ENCODE measurements around the gene SLC37A2. TPM values are rescaled to one million over a fixed set of nuclear protein-coding genes. Genes with fewer than 3 reads are reported as not detected.

Gene SLC37A2
- total RNA-seq, 2 experiments from 2014 or later = 0.41 to 0.76 TPM

DNA sequence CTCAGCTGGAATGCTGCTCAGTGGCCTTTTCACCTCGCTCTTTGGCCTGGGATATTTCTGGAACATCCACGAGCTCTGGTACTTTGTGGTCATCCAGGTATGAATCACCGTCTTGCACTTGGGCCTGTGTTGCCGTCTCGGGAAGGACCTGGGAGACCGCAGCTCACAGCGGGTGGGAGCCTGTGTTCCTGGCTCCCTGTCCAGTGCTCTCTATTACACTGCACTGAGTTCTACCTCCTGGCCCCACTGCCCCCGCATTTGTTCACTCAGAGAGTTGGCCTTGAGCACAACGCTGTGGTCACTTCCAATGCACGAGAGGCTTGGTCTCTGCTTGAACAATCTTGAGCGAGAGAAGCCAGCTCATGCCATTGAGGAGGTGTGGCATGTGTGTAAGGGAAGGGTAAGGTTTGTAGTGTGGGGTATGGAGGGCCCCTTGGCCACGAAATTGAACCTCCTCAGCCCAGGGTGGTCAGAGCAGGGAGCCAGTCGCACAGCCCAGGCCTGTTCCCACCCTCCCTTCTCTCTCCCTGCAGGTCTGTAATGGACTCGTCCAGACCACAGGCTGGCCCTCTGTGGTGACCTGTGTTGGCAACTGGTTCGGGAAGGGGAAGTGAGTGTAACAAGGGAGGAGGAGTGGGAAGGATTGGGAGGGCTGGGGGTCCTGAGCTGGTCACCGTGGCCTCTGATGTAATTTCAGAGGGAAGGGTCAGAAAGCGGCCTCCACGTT is 16.2 kb downstream of the SLC37A2 start:
- no peaks in the 10 kb centered on the region for H3K36me3 Mint-ChIP-seq (ENCODE audit: low read depth)
- no peaks in the 10 kb centered on the region for H3K4me1 Mint-ChIP-seq
- ChIA-PET POLR2A (no interaction called here), CTCF (no interaction called here)
- H3K27ac Mint-ChIP-seq = no peak overlapping the region
- ATAC-seq = no peak
- no peak for DNase-seq
- H3K27me3 Mint-ChIP-seq = peaks cover 3% of the 10 kb centered on the region
- no peaks in the 10 kb centered on the region for H3K9me3 Mint-ChIP-seq (ENCODE audit: low read depth)
- intact Hi-C loops (cut with DNase I, micrococcal nuclease) = no loop called here
- H3K4me3 Mint-ChIP-seq = no peak overlapping the region

DNA sequence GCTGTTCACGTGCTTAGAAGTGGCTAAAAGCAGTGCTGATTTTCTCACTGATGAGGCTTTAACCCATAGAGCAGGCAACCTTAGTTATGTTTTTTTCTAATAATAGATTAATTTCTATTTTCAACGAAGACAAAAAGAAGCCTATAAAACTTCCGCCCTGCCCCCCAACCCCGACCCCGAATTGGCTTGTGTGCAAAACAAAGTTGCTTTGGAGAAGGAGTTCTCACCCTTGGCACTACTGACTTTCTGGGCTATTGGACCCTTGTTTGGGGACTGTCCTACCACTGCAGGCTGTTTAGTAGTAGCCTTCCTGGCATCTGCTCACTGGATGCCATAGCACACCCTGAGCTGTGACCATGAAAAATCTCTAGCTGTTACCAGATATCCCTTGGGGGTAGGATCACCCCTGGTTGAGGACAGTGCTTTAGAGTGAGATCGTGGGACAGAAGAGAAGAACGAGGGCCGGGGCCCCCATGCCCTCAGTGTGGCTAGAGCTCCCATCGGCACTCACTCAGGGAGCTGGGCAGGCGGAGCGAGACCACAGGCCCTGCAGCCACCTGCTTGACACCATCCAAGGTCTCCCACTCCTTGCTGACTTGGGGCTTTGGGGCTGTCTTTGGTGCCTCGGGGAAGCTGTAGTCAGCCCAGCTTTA is 16.9 kb downstream of the SLC37A2 start:
- ChIA-PET POLR2A (no interaction called here), CTCF (no interaction called here)
- intact Hi-C loops (cut with DNase I, micrococcal nuclease) = no loop called here
- no peaks in the 10 kb centered on the region for H3K9me3 Mint-ChIP-seq (ENCODE audit: low read depth)
- peaks cover 3% of the 10 kb centered on the region for H3K27me3 Mint-ChIP-seq
- ATAC-seq (no peak), DNase-seq (no peak)
- no peaks in the 10 kb centered on the region for H3K4me1 Mint-ChIP-seq
- H3K4me3 Mint-ChIP-seq = no peak overlapping the region
- H3K36me3 Mint-ChIP-seq (ENCODE audit: low read depth) = no peaks in the 10 kb centered on the region
- no peak overlapping the region for H3K27ac Mint-ChIP-seq

DNA sequence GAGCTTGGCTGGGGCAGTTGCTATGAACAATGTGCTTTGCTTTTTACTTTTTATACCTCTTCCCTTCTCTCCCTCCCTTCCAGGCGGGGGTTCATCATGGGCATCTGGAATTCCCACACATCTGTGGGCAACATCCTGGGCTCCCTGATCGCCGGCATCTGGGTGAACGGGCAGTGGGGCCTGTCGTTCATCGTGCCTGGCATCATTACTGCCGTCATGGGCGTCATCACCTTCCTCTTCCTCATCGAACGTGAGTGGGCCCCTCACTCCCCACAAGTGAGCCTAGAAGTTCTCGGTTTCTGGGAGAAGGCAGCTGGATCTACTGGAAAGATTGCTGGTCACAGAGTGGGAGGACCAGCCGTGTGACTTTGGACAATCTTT is 17.4 kb downstream of the SLC37A2 start:
- H3K36me3 Mint-ChIP-seq (ENCODE audit: low read depth) = no peaks in the 10 kb centered on the region
- no peaks in the 10 kb centered on the region for H3K9me3 Mint-ChIP-seq (ENCODE audit: low read depth)
- DNase-seq = no peak
- H3K4me1 Mint-ChIP-seq = no peaks in the 10 kb centered on the region
- no peak overlapping the region for H3K27ac Mint-ChIP-seq
- H3K27me3 Mint-ChIP-seq = peaks cover 3% of the 10 kb centered on the region
- ATAC-seq = no peak
- no peak overlapping the region for H3K4me3 Mint-ChIP-seq
- POLR2A ChIA-PET = no interaction called here
- CTCF ChIA-PET = interaction anchor here (0.8 kb wide), 1 partner anchor 61 kb away, joined by 3 read pairs; no protein-coding TSS in a partner anchor
- intact Hi-C loops (cut with DNase I, micrococcal nuclease) = no loop called here

DNA sequence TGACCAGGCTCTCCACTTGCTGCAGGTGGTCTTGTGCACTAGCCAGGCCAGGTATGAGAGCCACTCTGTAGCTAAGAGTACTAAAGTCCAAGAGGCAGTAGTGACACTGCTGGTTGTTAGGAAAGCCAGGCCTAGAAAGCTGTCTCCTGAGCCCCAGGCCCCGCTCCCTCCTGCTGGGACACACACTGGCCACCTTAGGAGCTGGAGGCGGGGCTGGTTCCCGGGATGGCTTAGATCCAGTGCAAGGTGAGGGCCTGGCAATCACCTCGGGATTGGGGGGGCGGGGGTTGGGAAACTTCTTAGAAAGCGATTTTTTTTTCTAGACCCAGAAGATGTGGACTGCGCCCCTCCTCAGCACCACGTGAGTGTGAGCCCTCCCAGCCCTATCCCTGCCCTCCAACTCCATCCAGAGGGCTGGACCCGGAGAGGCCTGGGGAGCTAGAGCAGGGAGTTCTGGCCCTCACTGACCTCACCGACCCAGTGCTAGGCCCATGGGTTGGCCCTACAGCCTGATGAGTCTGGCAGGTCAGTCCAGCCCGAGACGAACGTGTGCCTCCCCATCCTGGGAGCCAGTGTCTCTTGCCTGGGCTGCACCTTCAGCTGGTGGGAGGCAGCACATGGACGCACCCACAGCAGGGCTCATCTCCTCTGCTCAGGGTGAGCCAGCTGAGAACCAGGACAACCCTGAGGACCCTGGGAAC is 18.1 kb downstream of the SLC37A2 start:
- ChIA-PET CTCF (interaction anchor here (0.8 kb wide), 1 partner anchor 61 kb away, joined by 3 read pairs; no protein-coding TSS in a partner anchor), POLR2A (no interaction called here)
- no peak overlapping the region for H3K4me3 Mint-ChIP-seq
- H3K4me1 Mint-ChIP-seq = no peaks in the 10 kb centered on the region
- H3K36me3 Mint-ChIP-seq (ENCODE audit: low read depth) = no peaks in the 10 kb centered on the region
- intact Hi-C loops (cut with DNase I, micrococcal nuclease) = no loop called here
- ATAC-seq (no peak), DNase-seq (no peak)
- H3K27ac Mint-ChIP-seq = no peak overlapping the region
- H3K27me3 Mint-ChIP-seq = peaks cover 3% of the 10 kb centered on the region
- H3K9me3 Mint-ChIP-seq (ENCODE audit: low read depth) = no peaks in the 10 kb centered on the region

DNA sequence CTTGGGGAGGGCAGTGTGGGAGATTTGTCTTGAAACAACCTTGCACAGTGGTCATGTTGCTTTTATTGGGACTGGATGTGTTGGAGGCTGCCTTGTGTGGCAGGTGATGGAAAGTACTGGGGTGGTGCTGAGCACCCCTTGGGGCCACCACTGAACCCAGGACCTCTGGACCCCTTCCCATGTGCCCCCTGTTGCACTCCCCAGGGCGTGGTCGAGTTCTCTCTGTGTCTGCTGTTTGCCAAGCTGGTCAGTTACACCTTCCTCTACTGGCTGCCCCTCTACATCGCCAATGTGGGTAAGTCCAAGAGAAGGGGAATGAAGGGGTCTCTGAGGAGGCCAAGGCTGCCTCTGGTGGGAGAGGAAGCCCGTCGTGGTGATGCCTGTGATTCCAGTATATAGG is 18.9 kb downstream of the SLC37A2 start:
- no peak overlapping the region for H3K27ac Mint-ChIP-seq
- no peaks in the 10 kb centered on the region for H3K36me3 Mint-ChIP-seq (ENCODE audit: low read depth)
- no peaks in the 10 kb centered on the region for H3K4me1 Mint-ChIP-seq
- H3K9me3 Mint-ChIP-seq (ENCODE audit: low read depth) = no peaks in the 10 kb centered on the region
- POLR2A ChIA-PET = no interaction called here
- H3K27me3 Mint-ChIP-seq = peaks cover 3% of the 10 kb centered on the region
- no peak overlapping the region for H3K4me3 Mint-ChIP-seq
- no peak for DNase-seq
- CTCF ChIA-PET = interaction anchor here (0.6 kb wide), 1 partner anchor 44 kb away, joined by 4 read pairs; no protein-coding TSS in a partner anchor
- no peak for ATAC-seq
- intact Hi-C loops (cut with DNase I, micrococcal nuclease) = no loop called here

DNA sequence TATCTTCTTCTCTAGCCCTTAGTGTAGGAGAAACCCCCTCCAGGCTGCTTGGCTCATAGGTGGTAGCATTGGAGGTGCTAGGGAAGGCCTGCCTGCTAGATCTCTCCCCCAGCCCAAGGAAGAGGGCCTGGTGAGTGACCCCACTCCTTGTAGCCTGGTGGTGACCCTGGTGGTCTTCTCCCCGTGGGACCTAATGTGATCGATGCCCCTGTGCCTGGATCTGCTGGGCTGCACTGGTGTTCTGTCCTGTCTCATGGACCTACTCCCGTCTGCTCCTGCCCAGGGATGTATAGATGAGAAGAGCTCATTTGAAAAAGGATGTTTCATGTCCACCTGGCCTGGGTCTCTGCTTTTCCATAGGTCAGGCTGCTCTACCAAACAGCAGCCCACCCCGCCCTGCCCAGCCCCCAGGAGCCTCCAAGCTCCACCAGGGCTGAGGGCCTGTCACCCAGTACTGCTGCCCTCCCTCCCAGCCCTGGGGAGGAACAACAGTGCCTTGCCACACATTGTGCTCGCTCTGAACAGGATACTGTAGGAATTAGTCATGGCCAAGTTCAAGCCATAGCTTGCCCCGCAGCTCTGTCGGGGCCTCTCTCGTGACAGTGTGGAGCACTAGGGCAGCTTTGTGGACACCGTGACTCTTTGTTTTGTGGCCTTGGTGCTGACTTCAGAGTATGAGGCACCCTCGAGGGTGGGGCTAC is 19.7 kb downstream of the SLC37A2 start:
- POLR2A ChIA-PET = no interaction called here
- CTCF ChIA-PET = interaction anchor here (0.6 kb wide), 1 partner anchor 43 kb away, joined by 4 read pairs; no protein-coding TSS in a partner anchor
- H3K4me3 Mint-ChIP-seq = no peak overlapping the region
- no peaks in the 10 kb centered on the region for H3K9me3 Mint-ChIP-seq (ENCODE audit: low read depth)
- DNase-seq (no peak), ATAC-seq (no peak)
- H3K27me3 Mint-ChIP-seq = peaks cover 3% of the 10 kb centered on the region
- no peak overlapping the region for H3K27ac Mint-ChIP-seq
- H3K36me3 Mint-ChIP-seq (ENCODE audit: low read depth) = no peaks in the 10 kb centered on the region
- H3K4me1 Mint-ChIP-seq = no peaks in the 10 kb centered on the region
- intact Hi-C loops (cut with DNase I, micrococcal nuclease) = no loop called here

DNA sequence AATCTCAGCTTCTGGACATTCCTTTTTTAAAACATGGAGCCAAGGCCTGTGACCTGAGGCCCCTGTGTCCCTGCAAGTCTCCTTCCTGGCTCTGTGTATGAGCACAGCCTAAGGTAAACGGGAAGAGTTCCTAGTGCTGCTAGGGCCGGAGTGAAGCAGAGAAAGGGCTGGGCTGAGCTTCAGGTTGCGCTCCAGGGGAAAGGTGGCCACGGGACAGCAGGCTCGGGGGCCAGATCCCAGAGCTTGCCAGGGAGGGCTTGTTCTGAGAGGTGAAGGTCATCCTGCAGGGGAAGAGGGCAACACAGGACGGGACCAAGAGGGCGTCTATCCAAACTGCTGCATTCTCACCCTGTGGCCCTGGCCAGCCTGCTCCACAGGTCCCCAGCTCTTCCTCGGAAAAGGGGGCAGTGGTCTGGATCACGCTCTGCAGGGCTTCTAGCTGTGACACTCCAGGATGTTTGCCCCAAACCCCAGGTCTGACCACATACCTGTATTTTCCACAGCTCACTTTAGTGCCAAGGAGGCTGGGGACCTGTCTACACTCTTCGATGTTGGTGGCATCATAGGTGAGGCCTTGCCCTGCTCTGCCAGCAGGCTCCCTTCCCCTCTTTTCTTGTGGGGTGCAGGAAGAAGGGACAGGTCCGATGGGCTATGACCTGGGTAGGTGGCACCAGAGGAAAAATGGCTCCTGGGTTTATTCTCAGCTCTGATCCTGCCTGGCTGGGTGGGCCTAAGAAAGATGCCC is 20.4 kb downstream of the SLC37A2 start:
- DNase-seq (no peak), ATAC-seq (no peak)
- Mint-ChIP-seq H3K9me3 (ENCODE audit: low read depth) (no peaks in the 10 kb centered on the region), H3K4me1 (no peaks in the 10 kb centered on the region), H3K4me3 (no peak overlapping the region), H3K27ac (no peak overlapping the region), H3K27me3 (no peaks in the 10 kb centered on the region), H3K36me3 (ENCODE audit: low read depth) (no peaks in the 10 kb centered on the region)
- ChIA-PET CTCF (no interaction called here), POLR2A (no interaction called here)
- intact Hi-C loops (cut with DNase I, micrococcal nuclease) = no loop called here

DNA sequence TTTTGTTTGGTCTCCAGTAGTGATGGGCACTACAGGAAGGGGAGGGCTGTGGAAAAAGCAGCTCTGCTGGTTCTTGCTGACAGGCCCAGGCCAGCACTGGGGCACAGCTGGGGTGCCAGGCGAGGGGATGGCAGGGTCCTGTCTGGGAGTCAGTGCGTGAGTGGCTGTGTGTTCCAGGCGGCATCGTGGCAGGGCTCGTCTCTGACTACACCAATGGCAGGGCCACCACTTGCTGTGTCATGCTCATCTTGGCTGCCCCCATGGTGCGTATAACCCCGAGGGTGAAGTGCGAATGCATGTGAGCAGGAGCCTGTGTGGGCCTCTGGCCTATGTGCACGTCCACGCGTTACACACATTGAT is 20.9 kb downstream of the SLC37A2 start:
- Mint-ChIP-seq H3K36me3 (ENCODE audit: low read depth) (no peaks in the 10 kb centered on the region), H3K9me3 (ENCODE audit: low read depth) (no peaks in the 10 kb centered on the region), H3K27me3 (no peaks in the 10 kb centered on the region), H3K4me1 (no peaks in the 10 kb centered on the region), H3K4me3 (no peak overlapping the region), H3K27ac (no peak overlapping the region)
- ChIA-PET CTCF (no interaction called here), POLR2A (no interaction called here)
- ATAC-seq = no peak
- no peak for DNase-seq
- intact Hi-C loops (cut with DNase I, micrococcal nuclease) = no loop called here

DNA sequence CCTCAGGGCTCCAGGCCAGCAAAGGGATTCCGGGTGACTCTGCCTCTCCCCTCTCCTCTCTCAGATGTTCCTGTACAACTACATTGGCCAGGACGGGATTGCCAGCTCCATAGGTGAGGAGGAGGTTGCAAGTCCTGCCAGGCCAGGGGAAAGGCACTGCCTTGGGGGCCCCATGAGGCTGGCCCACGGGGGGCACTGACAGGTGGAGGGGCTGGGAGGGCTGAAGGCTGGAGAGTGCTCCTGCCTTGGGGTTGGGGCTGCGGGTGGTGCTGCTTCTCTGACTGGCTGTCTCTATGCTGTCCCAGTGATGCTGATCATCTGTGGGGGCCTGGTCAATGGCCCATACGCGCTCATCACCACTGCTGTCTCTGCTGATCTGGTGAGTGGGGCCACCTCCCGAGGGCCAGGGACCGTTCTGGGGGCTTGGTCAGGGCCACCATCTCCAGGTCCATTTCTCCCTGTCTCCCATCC is 21.7 kb downstream of the SLC37A2 start:
- Mint-ChIP-seq H3K27me3 (no peaks in the 10 kb centered on the region), H3K27ac (no peak overlapping the region), H3K36me3 (ENCODE audit: low read depth) (no peaks in the 10 kb centered on the region), H3K4me3 (no peak overlapping the region), H3K4me1 (no peaks in the 10 kb centered on the region), H3K9me3 (ENCODE audit: low read depth) (no peaks in the 10 kb centered on the region)
- ChIA-PET CTCF (no interaction called here), POLR2A (no interaction called here)
- intact Hi-C loops (cut with DNase I, micrococcal nuclease) = no loop called here
- ATAC-seq (no peak), DNase-seq (no peak)

DNA sequence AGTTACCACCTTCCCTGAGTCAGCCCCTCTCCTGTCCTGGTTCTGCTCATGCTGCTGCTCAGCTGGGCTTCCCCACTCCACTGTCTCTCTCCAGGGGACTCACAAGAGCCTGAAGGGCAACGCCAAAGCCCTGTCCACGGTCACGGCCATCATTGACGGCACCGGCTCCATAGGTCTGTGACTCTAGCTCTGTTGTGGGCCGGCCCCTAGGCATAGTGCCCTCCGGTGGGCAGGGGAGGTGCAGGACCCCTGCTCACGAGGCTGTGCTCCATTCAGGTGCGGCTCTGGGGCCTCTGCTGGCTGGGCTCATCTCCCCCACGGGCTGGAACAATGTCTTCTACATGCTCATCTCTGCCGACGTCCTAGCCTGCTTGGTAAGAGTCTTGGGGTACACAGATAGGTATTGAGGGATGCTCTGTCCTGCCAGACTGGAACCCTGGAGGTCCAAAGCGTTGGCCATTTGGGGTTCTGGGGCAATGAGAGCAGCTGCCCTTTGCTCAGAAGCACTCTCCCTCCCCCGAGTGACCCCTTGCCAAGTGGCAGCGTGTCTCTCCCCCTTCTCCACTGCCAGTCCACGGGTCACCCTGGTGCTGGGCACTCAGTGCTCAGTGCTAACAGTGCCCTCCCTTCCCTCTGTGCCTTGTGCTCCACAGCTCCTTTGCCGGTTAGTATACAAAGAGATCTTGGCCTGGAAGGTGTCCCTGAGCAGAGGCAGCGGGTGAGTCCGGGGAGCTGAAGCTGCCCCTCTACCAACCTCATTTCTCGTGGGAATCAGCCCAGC is 22.4 kb downstream of the SLC37A2 start:
- POLR2A ChIA-PET = no interaction called here
- ATAC-seq (no peak), DNase-seq (no peak)
- H3K4me3 Mint-ChIP-seq = no peak overlapping the region
- intact Hi-C loops (cut with DNase I, micrococcal nuclease) = no loop called here
- no peaks in the 10 kb centered on the region for H3K4me1 Mint-ChIP-seq
- no peaks in the 10 kb centered on the region for H3K27me3 Mint-ChIP-seq
- H3K27ac Mint-ChIP-seq = no peak overlapping the region
- H3K9me3 Mint-ChIP-seq (ENCODE audit: low read depth) = no peaks in the 10 kb centered on the region
- H3K36me3 Mint-ChIP-seq (ENCODE audit: low read depth) = no peaks in the 10 kb centered on the region
- CTCF ChIA-PET = interaction anchor here (0.7 kb wide), 1 partner anchor 130 kb away, joined by 3 read pairs; no protein-coding TSS in a partner anchor
